IMR-90 (cell line): ENCODE data around the gene HNRNPM.

Experiments
- BHLHE40 ChIP-seq: fragments of 150-350 bp; IDR thresholded peaks from 2 replicates; pipeline ENCODE4 v1.6.1; 2016; ENCODE audit warnings: mild to moderate bottlenecking, low read depth, low read length
- CEBPB ChIP-seq: IDR thresholded peaks from 2 replicates; pipeline ENCODE4 v1.6.1; 2012; ENCODE audit warnings: low read depth, low read length, improper control_type of control experiment
- CHD1 ChIP-seq: IDR thresholded peaks from 2 replicates; pipeline ENCODE4 v1.6.1; 2012; ENCODE audit warnings: low read depth, low read length, improper control_type of control experiment
- CTCF ChIP-seq: conservative IDR thresholded peaks from 2 replicates; pipeline ENCODE4 v1.5.1; 2012; ENCODE audit warnings: mild to moderate bottlenecking, low read depth, low read length, improper control_type of control experiment
- POLR2A ChIP-seq: IDR thresholded peaks from 2 replicates; pipeline ENCODE4 v1.6.1; 2012; ENCODE audit warnings: mild to moderate bottlenecking, low read depth, low read length
- RAD21 ChIP-seq: IDR thresholded peaks from 2 replicates; pipeline ENCODE4 v1.6.1; 2012; ENCODE audit warnings: low read length, improper control_type of control experiment
- TF ChIP-seq, protein P1 (sequence below): fragments of 150-350 bp; IDR thresholded peaks from 2 replicates; pipeline ENCODE4 v1.6.1; 2017; ENCODE audit warnings: mild to moderate bottlenecking, antibody characterized with exemption, low read length, low read depth

- TF ChIP-seq CTCF (no peak), POLR2A (no peak), BHLHE40 (no peak), RAD21 (no peak), CHD1 (no peak), CEBPB (no peak)
- TF ChIP-seq, protein P1, sequence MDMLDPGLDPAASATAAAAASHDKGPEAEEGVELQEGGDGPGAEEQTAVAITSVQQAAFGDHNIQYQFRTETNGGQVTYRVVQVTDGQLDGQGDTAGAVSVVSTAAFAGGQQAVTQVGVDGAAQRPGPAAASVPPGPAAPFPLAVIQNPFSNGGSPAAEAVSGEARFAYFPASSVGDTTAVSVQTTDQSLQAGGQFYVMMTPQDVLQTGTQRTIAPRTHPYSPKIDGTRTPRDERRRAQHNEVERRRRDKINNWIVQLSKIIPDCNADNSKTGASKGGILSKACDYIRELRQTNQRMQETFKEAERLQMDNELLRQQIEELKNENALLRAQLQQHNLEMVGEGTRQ, result no peak
Observed at GRCh38 chr19:8404391-8405151, 40.2 kb upstream of the HNRNPM start.
